Renal cortical epithelial cell (primary cell): ENCODE data around the gene SMIM17. TPM values are rescaled to one million over a fixed set of nuclear protein-coding genes. Genes with fewer than 3 reads are reported as not detected.

Source experiments
- DNase-seq: peaks from one replicate; pipeline ENCODE4 v3.0.0-alpha.2; 2011; ENCODE audit warnings: low read depth
- total RNA-seq: library from RNA; depleted of rRNA; stranded (reverse); fragments of >200 nt; gene quantifications from 2 replicates; pipeline ENCODE4 v1.2.3, GENCODE V29; 2014

Gene SMIM17
- 0.30 TPM in 1 of 2 replicates, not detected in the other for total RNA-seq

DNA sequence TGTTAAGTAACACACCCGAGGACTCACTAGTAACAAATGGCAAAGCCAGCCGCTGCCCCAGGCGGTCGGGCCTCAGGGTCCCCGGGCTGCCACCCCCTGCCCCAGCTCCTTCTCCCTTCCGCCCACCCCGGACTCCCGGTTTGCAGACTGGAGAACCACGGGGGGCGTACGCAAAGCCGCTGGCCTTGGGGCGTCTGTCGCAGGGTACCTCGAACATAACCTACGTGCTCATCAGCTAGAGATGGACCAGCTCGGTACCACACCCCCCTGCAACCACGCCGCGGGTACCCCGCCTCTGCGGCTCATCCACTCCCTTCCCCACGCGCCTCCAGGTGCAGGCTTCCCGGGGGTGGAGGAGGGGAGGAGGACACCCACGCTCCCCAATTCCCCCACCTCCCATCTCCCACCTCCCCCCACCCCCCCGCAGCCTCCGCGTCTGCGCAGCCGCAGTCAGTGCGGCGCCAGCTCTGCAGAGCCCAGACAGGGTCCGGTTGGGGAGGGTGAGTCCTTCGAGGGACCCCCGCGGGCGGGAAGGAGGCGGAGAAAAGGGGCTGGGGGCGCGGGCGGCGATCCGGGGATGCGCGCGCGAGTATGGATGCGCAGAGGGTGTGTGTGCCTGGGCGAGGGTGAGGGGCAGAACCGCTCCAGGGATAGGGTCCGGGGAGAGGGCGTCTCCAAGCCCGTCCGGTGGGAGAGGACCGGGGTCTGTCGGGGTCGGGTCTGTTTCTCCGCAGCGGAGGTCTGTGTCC lies at the start of gene SMIM17:
SMIM17 (plus strand) TSS at position 449 of the 749 bp plus-strand sequence. CDS start 2,509 bp downstream, outside the sequence.
- no peak for DNase-seq

DNA sequence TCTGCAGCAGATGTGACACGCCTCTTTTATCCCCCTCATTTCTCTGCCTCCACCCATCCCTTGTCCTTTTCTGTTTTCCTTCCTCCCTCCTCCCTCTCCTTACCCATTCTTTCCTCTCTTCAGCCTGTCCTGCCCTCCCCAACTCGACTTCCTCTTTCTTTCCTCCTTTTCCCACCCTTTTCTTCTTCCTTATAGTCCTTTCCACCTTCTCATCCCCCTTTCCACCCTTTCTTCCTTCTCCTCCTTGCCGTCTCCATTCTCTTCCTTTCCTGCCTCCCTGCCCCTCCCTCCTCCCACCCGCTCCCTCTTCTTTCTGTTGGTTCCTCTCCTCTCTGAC lies 48.5 kb upstream of the SMIM17 start:
- no peak for DNase-seq

DNA sequence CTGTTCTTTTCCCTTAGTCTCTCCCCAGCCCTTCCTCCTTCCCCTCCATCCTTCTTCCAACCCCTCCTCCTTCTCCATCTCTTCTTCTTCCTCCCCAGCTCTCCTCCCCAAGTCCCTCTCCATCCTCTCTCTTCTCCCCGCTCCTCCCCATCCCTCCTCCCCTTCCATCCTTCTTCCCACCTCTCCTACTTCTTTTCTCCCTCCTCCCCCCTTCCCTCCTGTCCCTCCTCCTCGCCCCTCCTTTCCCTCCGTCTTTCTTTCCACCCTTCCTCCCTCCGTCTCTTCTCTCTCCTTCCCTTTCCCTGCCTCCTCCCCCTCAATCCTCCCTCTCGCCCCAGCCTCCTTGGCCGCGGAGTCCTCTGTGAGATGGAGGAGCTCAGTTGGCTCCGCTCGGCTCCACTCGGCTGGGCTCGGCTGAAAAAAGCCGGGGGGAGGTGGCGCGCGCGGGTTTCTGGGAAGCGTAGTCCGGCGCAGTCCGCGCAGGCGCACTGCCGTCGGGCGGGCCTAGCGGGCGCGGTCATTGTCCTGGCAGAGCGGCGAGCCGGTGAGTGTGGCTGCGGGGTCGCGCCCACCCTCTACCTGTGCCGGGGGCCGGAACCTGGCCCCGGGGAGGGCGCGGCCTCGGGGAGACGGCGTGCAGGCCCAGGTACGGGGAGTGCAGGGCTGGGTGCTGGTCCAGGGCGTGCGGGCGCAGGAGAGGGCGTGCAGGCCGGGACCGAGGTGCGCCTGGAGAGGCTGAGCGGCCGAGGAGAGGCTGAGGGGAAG lies 48.0 kb upstream of the SMIM17 start, which contains the start of gene ZNF71:
ZNF71 (plus strand) TSS at position 520 of the 765 bp plus-strand sequence. CDS start 6,257 bp downstream, outside the sequence.
- peak; percentile 53 for DNase-seq

- DNase-seq, result peak; percentile 0
These were observed 47.4 kb upstream of the SMIM17 start for GRCh38 chr19:56595548-56595899.

DNA sequence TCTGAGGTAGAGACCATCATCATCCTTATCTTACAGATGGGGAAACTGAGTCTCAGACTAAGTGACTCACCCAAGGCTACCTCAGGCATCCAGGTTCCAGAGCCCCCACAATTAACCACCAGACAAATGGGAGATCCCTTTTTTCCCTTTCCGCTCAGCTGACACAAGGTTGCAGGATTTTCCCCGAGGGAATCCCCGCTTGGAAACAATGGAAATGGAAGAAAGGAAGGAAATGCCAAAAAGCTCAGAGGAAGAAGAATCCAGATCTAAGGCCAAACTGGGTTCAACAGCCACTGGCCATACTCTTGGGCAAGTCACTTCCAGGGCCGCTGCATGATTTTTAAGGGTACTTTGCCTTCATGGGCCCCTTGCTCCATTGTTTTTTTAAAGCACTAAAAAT lies 46.3 kb upstream of the SMIM17 start:
- no peak for DNase-seq

DNA sequence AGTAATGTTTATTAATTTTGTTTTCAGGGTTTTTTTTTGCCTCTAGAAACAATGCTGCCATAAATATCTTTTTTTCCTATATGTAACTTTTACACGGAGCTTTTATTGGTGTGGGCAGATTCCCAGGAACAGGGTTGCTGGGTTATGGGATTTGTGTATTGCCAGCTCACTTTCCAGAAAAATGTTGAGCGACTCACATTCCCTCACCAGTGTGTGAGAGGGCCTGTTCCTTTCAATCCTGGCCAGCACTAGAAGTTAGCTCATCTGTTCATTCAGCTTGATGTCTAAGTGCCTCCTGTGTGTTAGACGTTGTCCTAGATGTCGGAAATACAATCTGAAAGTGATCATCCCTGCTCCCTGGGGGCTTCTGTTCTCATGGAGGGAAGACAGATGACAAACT lies 45.3 kb upstream of the SMIM17 start:
- no peak for DNase-seq

- no peak for DNase-seq
These were observed 41.6 kb upstream of the SMIM17 start for GRCh38 chr19:56601375-56601774.

- DNase-seq, result no peak
These were observed 39.1 kb upstream of the SMIM17 start for GRCh38 chr19:56603829-56604228.

GRCh38 chr19:56608274-56608964 lies 34.5 kb upstream of the SMIM17 start:
- no peak for DNase-seq

GRCh38 chr19:56611288-56611687 lies 31.7 kb upstream of the SMIM17 start:
- DNase-seq, result no peak

DNA sequence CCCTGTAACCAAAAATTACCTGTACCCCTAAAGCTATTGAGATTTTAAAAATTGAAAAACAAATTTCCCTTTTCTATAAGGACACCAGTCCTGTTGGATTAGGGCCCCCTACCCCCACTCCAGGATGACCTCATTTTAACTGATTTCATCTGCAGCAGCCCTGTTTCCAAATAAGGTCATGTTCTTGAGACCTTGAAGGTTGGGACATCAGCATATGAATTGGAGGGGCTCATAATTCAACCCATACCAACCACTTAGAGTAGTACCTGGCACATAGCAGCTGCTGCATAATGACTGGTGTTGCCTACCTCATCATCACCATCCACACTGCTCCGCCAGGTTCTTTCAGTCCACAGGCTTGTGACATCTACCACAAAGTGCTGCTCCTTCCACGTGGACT lies 30.2 kb upstream of the SMIM17 start:
- no peak for DNase-seq

DNA sequence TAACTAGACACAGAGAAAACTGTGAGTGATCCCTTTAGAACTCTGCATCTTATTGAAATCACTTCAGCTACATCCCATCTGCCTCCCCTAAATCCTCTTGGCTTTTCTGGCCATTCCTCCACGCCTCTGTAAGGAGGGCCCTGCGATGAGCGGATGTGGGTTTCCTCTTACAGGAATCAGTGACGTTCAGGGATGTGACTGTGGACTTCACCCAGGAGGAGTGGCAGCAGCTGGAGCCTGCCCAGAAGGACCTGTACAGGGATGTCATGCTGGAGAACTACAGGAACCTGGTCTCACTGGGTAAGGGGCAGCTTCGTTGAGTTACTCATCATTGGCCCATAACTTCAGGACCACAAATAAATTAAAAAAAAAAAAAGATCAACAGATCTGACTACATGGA lies 29.3 kb upstream of the SMIM17 start:
- no peak for DNase-seq

GRCh38 chr19:56617531-56617930 lies 25.4 kb upstream of the SMIM17 start:
- DNase-seq, result no peak

DNA sequence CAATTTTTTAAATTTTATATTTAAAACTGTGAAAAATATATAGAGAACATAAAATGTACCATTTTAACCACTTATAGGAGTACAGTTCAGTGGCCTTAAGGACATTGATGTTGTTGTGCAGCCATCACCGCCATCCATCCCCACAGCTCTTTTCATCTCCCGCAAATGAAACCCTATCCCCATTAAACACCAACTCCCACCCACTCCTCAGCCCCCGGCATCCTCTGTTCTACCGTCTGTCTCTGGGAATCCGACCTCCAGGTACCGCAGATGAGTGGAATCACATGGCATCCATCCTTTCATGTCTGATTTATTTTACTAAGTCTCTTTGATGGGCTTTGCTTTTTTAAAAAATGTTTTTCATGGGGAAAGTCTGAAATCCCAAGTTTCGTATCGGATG lies 23.8 kb upstream of the SMIM17 start:
- DNase-seq, result no peak

DNA sequence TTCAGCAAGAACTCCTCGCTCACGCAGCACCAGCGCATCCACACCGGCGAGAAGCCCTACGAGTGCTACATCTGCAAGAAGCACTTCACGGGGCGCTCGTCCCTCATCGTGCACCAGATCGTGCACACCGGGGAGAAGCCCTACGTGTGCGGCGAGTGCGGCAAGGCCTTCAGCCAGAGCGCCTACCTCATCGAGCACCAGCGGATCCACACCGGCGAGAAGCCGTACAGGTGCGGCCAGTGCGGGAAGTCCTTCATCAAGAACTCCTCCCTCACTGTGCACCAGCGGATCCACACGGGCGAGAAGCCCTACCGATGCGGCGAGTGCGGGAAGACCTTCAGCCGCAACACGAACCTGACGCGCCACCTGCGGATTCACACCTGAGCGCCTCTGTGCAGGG lies 20.6 kb upstream of the SMIM17 start:
- no peak for DNase-seq

DNA sequence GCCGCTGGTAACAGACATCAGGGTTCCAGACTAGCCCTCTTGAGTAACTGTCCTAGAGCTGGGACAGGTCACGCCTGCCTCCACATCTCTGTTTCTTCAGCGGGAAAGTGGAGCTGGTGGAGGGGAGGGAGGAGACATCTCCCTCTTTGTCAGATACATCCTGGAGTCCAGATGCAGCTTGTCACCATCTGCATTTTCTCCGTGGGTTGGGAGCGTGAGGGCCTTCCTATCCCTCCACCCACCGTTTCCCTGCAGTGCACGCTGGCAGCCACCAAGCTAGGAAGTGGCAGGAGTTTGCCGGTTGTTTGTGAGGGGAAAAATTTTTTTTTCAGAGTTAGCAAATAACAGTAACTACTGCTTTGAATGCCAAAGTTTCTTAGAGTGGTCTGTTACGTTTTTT lies 20.0 kb upstream of the SMIM17 start:
- no peak for DNase-seq

GRCh38 chr19:56625708-56626107 lies 17.3 kb upstream of the SMIM17 start:
- DNase-seq, result no peak

GRCh38 chr19:56633021-56633420 lies 9.9 kb upstream of the SMIM17 start:
- DNase-seq, result no peak

- peak; percentile 33 for DNase-seq
These were observed 4.9 kb upstream of the SMIM17 start for GRCh38 chr19:56637976-56638555.

DNA sequence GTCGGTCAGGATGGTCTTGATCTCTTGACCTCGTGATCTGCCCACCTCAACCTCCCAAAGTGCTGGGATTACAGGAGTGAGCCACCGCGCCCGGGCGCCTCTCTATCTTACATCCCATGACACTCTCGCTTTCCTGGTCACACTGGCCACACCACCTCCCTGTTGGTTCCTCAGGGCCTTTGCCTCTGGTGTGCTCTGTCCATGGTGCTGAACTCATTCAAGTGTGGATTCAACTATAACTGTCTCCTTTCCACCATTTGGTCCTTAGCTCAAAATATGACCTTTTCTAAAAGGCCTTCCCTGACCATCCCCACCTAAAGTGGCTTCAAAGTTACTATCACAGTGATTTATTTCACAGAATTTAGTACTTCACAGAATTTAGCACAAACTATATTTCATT lies 3.7 kb upstream of the SMIM17 start:
- no peak for DNase-seq

DNA sequence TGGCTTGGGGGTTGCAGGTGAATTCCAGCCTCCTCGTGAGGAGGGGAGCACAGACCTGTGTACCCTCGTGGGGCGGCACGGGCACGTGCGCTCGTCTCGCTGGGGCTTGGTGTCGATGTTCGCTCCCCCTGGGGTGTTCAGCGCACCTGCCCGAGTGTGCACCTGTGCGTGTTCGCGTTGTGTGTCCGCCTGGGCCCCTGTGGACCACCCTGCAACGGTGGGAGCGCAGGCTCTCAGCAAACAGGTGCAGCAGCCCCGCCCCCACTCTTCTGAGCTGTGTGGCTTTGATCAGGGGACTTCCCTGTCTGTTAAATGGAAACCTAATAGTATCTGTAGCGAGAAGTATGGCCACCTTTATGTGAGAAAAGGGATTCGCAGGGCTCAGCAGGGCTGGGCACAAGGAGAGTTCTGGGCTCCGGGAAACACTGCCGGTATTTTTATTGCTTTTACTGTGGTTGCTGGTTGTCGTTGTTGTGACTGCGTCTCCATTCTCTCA lies 549 bp downstream of the SMIM17 start:
- DNase-seq, result no peak

DNA sequence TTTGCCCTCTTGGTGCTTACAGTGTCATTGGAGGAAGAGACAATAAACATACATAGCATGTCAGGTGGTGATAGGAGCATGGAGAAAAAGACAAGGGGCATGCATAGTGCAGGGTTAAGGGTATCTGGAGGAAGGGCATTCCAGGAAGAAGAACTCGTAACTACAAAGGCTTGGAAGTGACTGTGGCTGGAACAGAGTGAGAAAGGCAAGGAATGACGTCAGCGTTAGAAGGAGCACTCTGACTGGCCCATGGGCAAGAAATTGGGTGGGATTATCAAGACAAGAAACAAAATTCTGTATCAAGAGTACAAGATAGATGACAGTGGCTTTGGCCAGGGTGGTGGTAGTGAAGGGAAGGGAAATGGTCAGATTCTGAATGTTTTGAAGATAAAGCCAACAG lies 11.2 kb downstream of the SMIM17 start:
- DNase-seq, result no peak
